Nephron (organoid): ENCODE results near the gene SELENOI.
A peak's percentile ranks its signal among the peaks of the same experiment; 100 is the strongest.
"Not testable (repeated sequence)": the region's sequence is repeated elsewhere in the genome, so short reads cannot be mapped to it uniquely, and the experiment has no call there.

Source experiments
- H3K27ac Mint-ChIP-seq, 3 experiments: 2 replicates each; pipeline ENCODE4 v1.8.0; 2020; ENCODE audit warnings: mixed read lengths in 3 of 3, mild to moderate bottlenecking in 2 of 3, moderate library complexity in 1 of 3
- H3K27me3 Mint-ChIP-seq: 2 replicates; pipeline ENCODE4 v1.8.0; 2021; ENCODE audit warnings: low read depth, mild to moderate bottlenecking, moderate library complexity, mixed read lengths
- H3K36me3 Mint-ChIP-seq: 2 replicates; pipeline ENCODE4 v1.8.0; 2020; ENCODE audit warnings: low read depth, mixed read lengths
- H3K4me1 Mint-ChIP-seq: 2 replicates; pipeline ENCODE4 v1.8.0; 2020; ENCODE audit warnings: mixed read lengths
- H3K4me3 Mint-ChIP-seq, 3 experiments: 2 replicates each; pipeline ENCODE4 v1.8.0; 2020; ENCODE audit warnings: mild to moderate bottlenecking in 3 of 3, mixed read lengths in 3 of 3, moderate library complexity in 2 of 3
- H3K9me3 Mint-ChIP-seq: 2 replicates; pipeline ENCODE4 v1.8.0; 2020; ENCODE audit warnings: mixed read lengths
- CTCF ChIP-seq, 3 experiments: fragments of 200-600 bp; sonication (generic); IDR thresholded peaks; one replicate each; pipeline ENCODE4 v1.5.0; 2021; ENCODE audit warnings: antibody characterized with exemption in 3 of 3; ENCODE audit not compliant: unreplicated experiment in 3 of 3

Gene SELENOI

GRCh38 chr2:26330114-26330549 is 15.8 kb upstream of the SELENOI start:
- no peaks in the 10 kb centered on the region for H3K36me3 Mint-ChIP-seq
- peak overlapping the region in 1 of 3 experiments; percentile 17 for H3K27ac Mint-ChIP-seq
- peaks cover 20% of the 10 kb centered on the region for H3K4me1 Mint-ChIP-seq
- H3K4me3 Mint-ChIP-seq, result no peak overlapping the region
- no peaks in the 10 kb centered on the region for H3K27me3 Mint-ChIP-seq
- no peaks in the 10 kb centered on the region for H3K9me3 Mint-ChIP-seq
- TF ChIP-seq CTCF (IDR thresholded peaks at IDR 0.05; ENCODE audit: unreplicated experiment in 3 of 3), result peak; percentile 84 to 89 (median 88)

GRCh38 chr2:26330604-26331003 is 15.3 kb upstream of the SELENOI start:
- H3K36me3 Mint-ChIP-seq, result no peaks in the 10 kb centered on the region
- H3K9me3 Mint-ChIP-seq, result no peaks in the 10 kb centered on the region
- no peak overlapping the region for H3K27ac Mint-ChIP-seq
- no peak overlapping the region for H3K4me3 Mint-ChIP-seq
- no peak for TF ChIP-seq CTCF (IDR thresholded peaks at IDR 0.05; ENCODE audit: unreplicated experiment in 3 of 3)
- no peaks in the 10 kb centered on the region for H3K27me3 Mint-ChIP-seq
- peaks cover 19% of the 10 kb centered on the region for H3K4me1 Mint-ChIP-seq

- not testable (repeated sequence) for H3K36me3 Mint-ChIP-seq, H3K27ac Mint-ChIP-seq, H3K4me3 Mint-ChIP-seq, H3K9me3 Mint-ChIP-seq, H3K27me3 Mint-ChIP-seq
- H3K4me1 Mint-ChIP-seq, result peaks cover 25% of the 10 kb centered on the region
Measured at GRCh38 chr2:26331321-26331720, 14.6 kb upstream of the SELENOI start.

GRCh38 chr2:26333293-26333692 is 12.7 kb upstream of the SELENOI start:
- Mint-ChIP-seq H3K9me3 (no peaks in the 10 kb centered on the region), H3K27me3 (no peaks in the 10 kb centered on the region), H3K36me3 (no peaks in the 10 kb centered on the region), H3K4me3 (no peak overlapping the region), H3K4me1 (peaks cover 24% of the 10 kb centered on the region), H3K27ac (peak overlapping the region in 1 of 3 experiments; percentile 53)
- TF ChIP-seq CTCF (IDR thresholded peaks at IDR 0.05; ENCODE audit: unreplicated experiment in 3 of 3), result no peak

- Mint-ChIP-seq H3K4me1 (peaks cover 19% of the 10 kb centered on the region), H3K27ac (peak overlapping the region in 2 of 3 experiments; percentile 16 to 39), H3K9me3 (no peaks in the 10 kb centered on the region), H3K36me3 (no peaks in the 10 kb centered on the region), H3K27me3 (no peaks in the 10 kb centered on the region), H3K4me3 (no peak overlapping the region)
- TF ChIP-seq CTCF (IDR thresholded peaks at IDR 0.05; ENCODE audit: unreplicated experiment in 3 of 3), result no peak
Measured at GRCh38 chr2:26335231-26335630, 10.7 kb upstream of the SELENOI start.

- Mint-ChIP-seq H3K36me3 (no peaks in the 10 kb centered on the region), H3K4me1 (peaks cover 19% of the 10 kb centered on the region), H3K27ac (no peak overlapping the region), H3K9me3 (no peaks in the 10 kb centered on the region), H3K4me3 (no peak overlapping the region), H3K27me3 (no peaks in the 10 kb centered on the region)
- TF ChIP-seq CTCF (IDR thresholded peaks at IDR 0.05; ENCODE audit: unreplicated experiment in 3 of 3), result no peak
Measured at GRCh38 chr2:26336719-26337118, 9.2 kb upstream of the SELENOI start.
